NCI-H187 treated with DMSO at 0.1 percent for 48 hours (cell line): ENCODE measurements around the gene KIFC3.
"Not testable (repeated sequence)": the region's sequence is repeated elsewhere in the genome, so short reads cannot be mapped to it uniquely, and the experiment has no call there.

Source experiments
- DNase-seq: peaks from one replicate; lab custom pipeline; 2025; lab: John Stamatoyannopoulos, UW

The KIFC3 gene

DNA sequence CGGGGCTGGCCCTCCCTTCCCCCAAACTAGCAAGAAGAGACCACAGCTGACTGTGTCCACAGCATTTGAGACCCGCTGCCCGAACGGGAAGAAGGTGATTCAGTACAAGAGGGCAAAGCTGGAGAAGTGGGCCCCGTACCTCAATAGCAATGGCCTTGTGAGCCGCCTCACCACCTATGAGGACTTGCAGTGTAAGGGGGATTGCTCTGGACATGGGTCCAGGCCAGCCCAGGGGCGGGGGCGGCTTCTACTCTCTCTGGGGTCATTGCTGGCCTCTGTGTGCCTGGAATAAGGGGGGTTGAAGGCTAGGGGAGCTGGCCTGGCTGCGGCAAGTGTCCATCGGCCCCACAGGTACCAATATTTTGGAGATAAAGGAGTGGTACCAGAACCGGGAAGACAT, 79.6 kb downstream of the KIFC3 start:
- DNase-seq = no peak

DNA sequence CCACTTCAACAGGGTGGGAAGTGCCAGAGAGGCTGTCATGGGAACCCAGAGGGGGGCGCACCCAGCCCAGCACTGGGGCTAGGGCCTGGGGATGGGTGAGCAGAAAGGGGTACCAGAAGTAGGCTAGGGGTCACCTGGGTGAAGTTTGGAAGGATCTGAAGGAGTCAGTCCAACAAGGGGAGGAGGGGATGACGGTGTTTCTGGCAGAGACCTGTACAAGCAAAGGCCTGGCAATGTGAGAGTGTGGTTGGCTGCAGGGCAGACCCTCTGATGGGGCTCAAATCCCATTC, 80.1 kb downstream of the KIFC3 start:
- DNase-seq = no peak

- DNase-seq = no peak
These were observed 80.7 kb downstream of the KIFC3 start for GRCh38 chr16:57721356-57722209.

GRCh38 chr16:57720142-57720575, 82.1 kb downstream of the KIFC3 start:
- DNase-seq = no peak

DNA sequence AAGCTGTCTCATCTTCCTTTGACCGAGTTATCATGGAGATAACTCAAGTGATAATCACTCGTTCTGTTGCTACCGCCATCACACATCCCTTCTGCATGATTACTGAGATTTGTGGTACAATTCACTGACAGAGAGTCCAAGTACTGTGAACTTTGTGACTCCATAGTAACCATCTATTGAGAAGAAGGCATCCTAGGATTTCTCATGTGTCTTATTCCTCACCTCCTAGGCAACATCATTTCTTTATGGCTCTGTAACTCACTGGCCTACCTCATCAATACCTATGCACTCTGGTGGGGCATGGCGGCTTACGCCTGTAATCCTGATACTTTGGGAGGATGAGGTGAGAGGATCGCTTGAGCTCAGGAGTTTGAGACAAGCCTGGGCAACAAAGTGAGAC, 88.2 kb downstream of the KIFC3 start:
- DNase-seq = no peak

DNA sequence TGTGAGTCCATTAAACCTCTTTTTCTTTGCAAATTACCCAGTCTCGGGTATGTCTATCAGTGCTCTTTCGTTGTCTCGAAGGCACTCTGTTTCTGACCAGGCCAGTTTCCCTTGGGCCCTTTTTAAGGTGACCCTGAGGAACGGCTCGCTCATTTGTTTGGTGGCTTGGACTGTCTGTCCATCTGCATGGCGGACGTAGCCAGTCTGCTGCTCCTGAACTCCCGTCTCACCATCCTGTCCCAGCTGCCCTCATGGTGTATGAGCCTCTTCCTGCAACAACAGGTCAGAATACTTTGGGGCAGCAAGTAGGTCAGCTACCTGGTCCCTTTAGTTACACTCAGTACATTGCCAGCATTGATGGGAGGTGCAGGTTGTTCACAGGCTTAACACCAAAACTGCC, 88.7 kb downstream of the KIFC3 start:
- no peak for DNase-seq

- not testable (repeated sequence) for DNase-seq
These were observed 89.7 kb downstream of the KIFC3 start for GRCh38 chr16:57712569-57712968.

- no peak for DNase-seq
These were observed 90.3 kb downstream of the KIFC3 start for GRCh38 chr16:57711993-57712392.

GRCh38 chr16:57711346-57711745, 90.9 kb downstream of the KIFC3 start:
- no peak for DNase-seq

DNA sequence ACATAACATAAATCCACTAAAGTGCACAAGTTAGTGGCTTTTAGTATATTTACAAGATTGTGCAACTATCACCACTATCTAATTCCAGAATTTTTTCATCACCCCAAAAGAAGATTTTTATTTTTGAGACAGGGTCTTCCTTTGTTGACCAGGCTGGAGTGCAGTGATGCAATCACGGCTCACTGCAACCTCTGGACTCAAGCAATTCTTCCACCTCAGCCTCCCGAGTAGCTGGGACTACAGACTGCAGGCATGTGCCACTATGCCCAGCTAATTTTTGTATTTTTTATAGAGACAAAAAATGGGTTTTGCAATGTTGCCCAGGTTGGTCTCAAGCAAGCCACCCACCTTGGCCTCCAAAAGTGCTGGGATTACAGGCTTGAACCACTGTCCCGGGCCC, 92.6 kb downstream of the KIFC3 start:
- no peak for DNase-seq
